ENCODE data around the gene BROX. TPM values are rescaled to one million over a fixed set of nuclear protein-coding genes. Genes with fewer than 3 reads are reported as not detected.

The BROX gene
- total RNA-seq, 2 donors from 2014 or later: 22.8 to 26.3 TPM

GRCh38 chr1:222772996-222773379 lies 60.6 kb downstream of the BROX start:
- Histone ChIP-seq H3K9me3 (ENCODE audit: control insufficient read depth, low read length) (peaks cover 22% of the 10 kb centered on the region), H3K36me3 (ENCODE audit: control insufficient read depth, insufficient read depth, low read length) (no peaks in the 10 kb centered on the region), H3K4me1 (ENCODE audit: control insufficient read depth, insufficient read depth, low read length) (no peaks in the 10 kb centered on the region), H3K9ac (ENCODE audit: extremely low read depth, low read length, poor library complexity, severe bottlenecking) (no peak overlapping the region), H3K27me3 (ENCODE audit: control insufficient read depth, insufficient read depth, low read length, poor library complexity, severe bottlenecking) (no peaks in the 10 kb centered on the region), H3K4me3 (ENCODE audit: low read length) (no peak overlapping the region), H3K27ac (ENCODE audit: low read depth, low read length) (no peak overlapping the region)
- Mint-ChIP-seq H3K9me3 (peaks cover 23% of the 10 kb centered on the region), H3K27ac (no peak overlapping the region), H3K4me1 (no peaks in the 10 kb centered on the region), H3K36me3 (ENCODE audit: low read depth) (peaks cover 4% of the 10 kb centered on the region), H3K4me3 (no peak overlapping the region), H3K27me3 (ENCODE audit: insufficient read depth) (peaks cover 6% of the 10 kb centered on the region)
- no peak for DNase-seq
- TF ChIP-seq CTCF (conservative IDR thresholded peaks at IDR 0.05): no peak
- WGBS, 2 experiments (ENCODE audit: insufficient coverage in 1 of 2, insufficient read length in 1 of 2): 80 to 93% methylated on average over 1 to 4 of the region's 4 CpGs

- Histone ChIP-seq H3K27me3 (ENCODE audit: control insufficient read depth, insufficient read depth, low read length, poor library complexity, severe bottlenecking) (no peaks in the 10 kb centered on the region), H3K9ac (ENCODE audit: extremely low read depth, low read length, poor library complexity, severe bottlenecking) (no peak overlapping the region), H3K9me3 (ENCODE audit: control insufficient read depth, low read length) (no peaks in the 10 kb centered on the region), H3K27ac (ENCODE audit: low read depth, low read length) (no peak overlapping the region), H3K36me3 (ENCODE audit: control insufficient read depth, insufficient read depth, low read length) (no peaks in the 10 kb centered on the region), H3K4me3 (ENCODE audit: low read length) (no peak overlapping the region), H3K4me1 (ENCODE audit: control insufficient read depth, insufficient read depth, low read length) (no peaks in the 10 kb centered on the region)
- H3K27me3 Mint-ChIP-seq (ENCODE audit: insufficient read depth): peaks cover 15% of the 10 kb centered on the region
- no peak overlapping the region for H3K27ac Mint-ChIP-seq
- no CpG with 5 or more reads among the region's 1 CpG for WGBS, 2 experiments (ENCODE audit: insufficient coverage in 1 of 2, insufficient read length in 1 of 2)
- DNase-seq: no peak
- TF ChIP-seq CTCF (conservative IDR thresholded peaks at IDR 0.05): no peak
- H3K9me3 Mint-ChIP-seq: no peaks in the 10 kb centered on the region
- H3K36me3 Mint-ChIP-seq (ENCODE audit: low read depth): no peaks in the 10 kb centered on the region
- no peak overlapping the region for H3K4me3 Mint-ChIP-seq
- no peaks in the 10 kb centered on the region for H3K4me1 Mint-ChIP-seq
Observed at GRCh38 chr1:222777463-222777862, 65.1 kb downstream of the BROX start.

- TF ChIP-seq CTCF (conservative IDR thresholded peaks at IDR 0.05): no peak
- no peaks in the 10 kb centered on the region for H3K36me3 Mint-ChIP-seq (ENCODE audit: low read depth)
- no peak overlapping the region for H3K4me3 Mint-ChIP-seq
- H3K27ac Mint-ChIP-seq: no peak overlapping the region
- no peak for DNase-seq
- no peaks in the 10 kb centered on the region for H3K27me3 ChIP-seq (ENCODE audit: control insufficient read depth, insufficient read depth, low read length, poor library complexity, severe bottlenecking)
- WGBS, 2 experiments (ENCODE audit: insufficient coverage in 1 of 2, insufficient read length in 1 of 2): 92 to 100% methylated on average over 1 to 2 of the region's 2 CpGs
- peaks cover 15% of the 10 kb centered on the region for H3K27me3 Mint-ChIP-seq (ENCODE audit: insufficient read depth)
- no peak overlapping the region for H3K27ac ChIP-seq (ENCODE audit: low read depth, low read length)
- H3K9me3 ChIP-seq (ENCODE audit: control insufficient read depth, low read length): no peaks in the 10 kb centered on the region
- H3K4me1 Mint-ChIP-seq: no peaks in the 10 kb centered on the region
- H3K36me3 ChIP-seq (ENCODE audit: control insufficient read depth, insufficient read depth, low read length): no peaks in the 10 kb centered on the region
- no peaks in the 10 kb centered on the region for H3K9me3 Mint-ChIP-seq
- no peak overlapping the region for H3K9ac ChIP-seq (ENCODE audit: extremely low read depth, low read length, poor library complexity, severe bottlenecking)
- H3K4me3 ChIP-seq (ENCODE audit: low read length): no peak overlapping the region
- no peaks in the 10 kb centered on the region for H3K4me1 ChIP-seq (ENCODE audit: control insufficient read depth, insufficient read depth, low read length)
Observed at GRCh38 chr1:222777977-222778376, 65.6 kb downstream of the BROX start.
